Activated CD4-positive, CD25-positive, alpha-beta regulatory T cell treated with anti-CD3 and anti-CD28 coated beads, Interleukin-2, amount 50 U/mL, for 72 hours (primary cell): ENCODE measurements around the gene RAET1E.
"Not testable (repeated sequence)": the region's sequence is repeated elsewhere in the genome, so short reads cannot be mapped to it uniquely, and the experiment has no call there.

Experiments
- DNase-seq: peaks from one replicate; pipeline ENCODE4 v3.0.0; 2021

Gene RAET1E

GRCh38 chr6:149925974-149926777 lies 28.3 kb upstream of the RAET1E start:
- peak; percentile 74 for DNase-seq

GRCh38 chr6:149925253-149925973 lies 27.5 kb upstream of the RAET1E start:
- no peak for DNase-seq

GRCh38 chr6:149924933-149925252 lies 27.0 kb upstream of the RAET1E start:
- no peak for DNase-seq

GRCh38 chr6:149924206-149924932 lies 26.5 kb upstream of the RAET1E start:
- peak; percentile 24 for DNase-seq

GRCh38 chr6:149923327-149923986 lies 25.5 kb upstream of the RAET1E start:
- peak; percentile 24 for DNase-seq

GRCh38 chr6:149922642-149923326 lies 24.9 kb upstream of the RAET1E start, which contains the start of gene RAET1G:
Gene RAET1G, minus strand, starts transcription at chr6:149923121. Its CDS starts 111 bp downstream, at chr6:149923010.
- DNase-seq = peak; percentile 70

- DNase-seq = peak; percentile 28
These were observed 24.2 kb upstream of the RAET1E start for GRCh38 chr6:149922091-149922490.

GRCh38 chr6:149921361-149921760 lies 23.4 kb upstream of the RAET1E start:
- no peak for DNase-seq

GRCh38 chr6:149919834-149920225 lies 21.9 kb upstream of the RAET1E start:
- peak; percentile 21 for DNase-seq

- peak; percentile 13 for DNase-seq
These were observed 21.4 kb upstream of the RAET1E start for GRCh38 chr6:149919126-149919833.

- peak; percentile 24 for DNase-seq
These were observed 20.4 kb upstream of the RAET1E start for GRCh38 chr6:149918151-149918905.

- DNase-seq = peak; percentile 5
These were observed 19.8 kb upstream of the RAET1E start for GRCh38 chr6:149917679-149918078.

- no peak for DNase-seq
These were observed 18.3 kb upstream of the RAET1E start for GRCh38 chr6:149915970-149916865.

GRCh38 chr6:149913540-149914240 lies 15.8 kb upstream of the RAET1E start:
- DNase-seq = no peak

- no peak for DNase-seq
These were observed 15.2 kb upstream of the RAET1E start for GRCh38 chr6:149913085-149913484.

- not testable (repeated sequence) for DNase-seq
These were observed 14.8 kb upstream of the RAET1E start for GRCh38 chr6:149912680-149913079.

- no peak for DNase-seq
These were observed 12.8 kb upstream of the RAET1E start for GRCh38 chr6:149910721-149911151.

- no peak for DNase-seq
These were observed 12.0 kb upstream of the RAET1E start for GRCh38 chr6:149909701-149910470.
